NCI-H82 treated with DMSO at 0.1 percent for 48 hours (cell line): ENCODE results near the gene MSI2.
"Not testable (repeated sequence)": the region's sequence is repeated elsewhere in the genome, so short reads cannot be mapped to it uniquely, and the experiment has no call there.

Experiments
- DNase-seq: peaks from one replicate; lab custom pipeline; 2025; ENCODE audit not compliant: unreplicated experiment; lab: John Stamatoyannopoulos, UW

The MSI2 gene

GRCh38 chr17:57255776-57256681, at the start of gene MSI2:
TSS of gene MSI2 (plus strand) at chr17:57256523. CDS start at chr17:57256743, 220 bp downstream.
- DNase-seq: peak; percentile 64

GRCh38 chr17:57206928-57207327, 49.4 kb upstream of the MSI2 start:
- no peak for DNase-seq

GRCh38 chr17:57207396-57207795, 48.9 kb upstream of the MSI2 start:
- DNase-seq: no peak

GRCh38 chr17:57210224-57210553, 46.1 kb upstream of the MSI2 start:
- no peak for DNase-seq

GRCh38 chr17:57210972-57211411, 45.3 kb upstream of the MSI2 start:
- no peak for DNase-seq

GRCh38 chr17:57211543-57211942, 44.8 kb upstream of the MSI2 start:
- DNase-seq: no peak

GRCh38 chr17:57213180-57213825, 43.0 kb upstream of the MSI2 start:
- DNase-seq: no peak

GRCh38 chr17:57215317-57215716, 41.0 kb upstream of the MSI2 start:
- DNase-seq: no peak

GRCh38 chr17:57221366-57222350, 34.7 kb upstream of the MSI2 start:
- no peak for DNase-seq

GRCh38 chr17:57222422-57222821, 33.9 kb upstream of the MSI2 start:
- not testable (repeated sequence) for DNase-seq

- DNase-seq: no peak
Observed at GRCh38 chr17:57225127-57225526, 31.2 kb upstream of the MSI2 start.

- no peak for DNase-seq
Observed at GRCh38 chr17:57226793-57227192, 29.5 kb upstream of the MSI2 start.

- no peak for DNase-seq
Observed at GRCh38 chr17:57228911-57229310, 27.4 kb upstream of the MSI2 start.

- no peak for DNase-seq
Observed at GRCh38 chr17:57234061-57234738, 22.1 kb upstream of the MSI2 start.

- DNase-seq: no peak
Observed at GRCh38 chr17:57234739-57235092, 21.6 kb upstream of the MSI2 start.

- DNase-seq: no peak
Observed at GRCh38 chr17:57235124-57235523, 21.2 kb upstream of the MSI2 start.

GRCh38 chr17:57236686-57237299, 19.5 kb upstream of the MSI2 start:
- no peak for DNase-seq

- no peak for DNase-seq
Observed at GRCh38 chr17:57240648-57241047, 15.7 kb upstream of the MSI2 start.

GRCh38 chr17:57242148-57242547, 14.2 kb upstream of the MSI2 start:
- no peak for DNase-seq

GRCh38 chr17:57243171-57243622, 13.1 kb upstream of the MSI2 start:
- DNase-seq: peak; percentile 50
